HCT116 (cell line): ENCODE data around the gene NR1I3. TPM values are rescaled to one million over a fixed set of nuclear protein-coding genes. Genes with fewer than 3 reads are reported as not detected.

Experiments
- ATAC-seq: fragments of 200-7000 bp; cut with Tn5 transposase; 2 replicates; pipeline ENCODE4 v1.9.1; 2020; ENCODE audit warnings: mild to moderate bottlenecking, moderate library complexity
- BruUV-seq: library from RNA; stranded (reverse); fragments of 400-500 nt; replicated peaks from 2 replicates; lab custom pipeline; 2021; lab: Mats Ljungman, UMichigan
- CTCF ChIA-PET: fragments of 300-600 bp; sonication (Branson Sonifier 250); formaldehyde crosslinking; loops from one replicate; lab custom pipeline; 2021; ENCODE audit warnings: antibody characterized with exemption; lab: Charles Lee
- POLR2A ChIA-PET: fragments of 300-600, 350-600 bp; sonication (Branson Sonifier 250); formaldehyde crosslinking; loops from one replicate; lab custom pipeline; 2021; ENCODE audit warnings: antibody characterized with exemption; lab: Charles Lee
- RAD21 ChIA-PET, 2 experiments: fragments of 300-600 bp; sonication (Branson Sonifier 250); formaldehyde crosslinking; loops; one replicate each; lab custom pipeline; 2023; ENCODE audit warnings: low total read pairs in 2 of 2; ENCODE audit not compliant: uncharacterized antibody in 2 of 2, unreplicated experiment in 2 of 2, low non-redundant PET in 1 of 2; lab: Charles Lee
- DNase-seq: peaks from one replicate; pipeline ENCODE4 v3.0.0-alpha.2; 2010; ENCODE audit warnings: low read depth, low spot score
- H2AFZ ChIP-seq: fragments of 200-600 bp; shearing (Covaris generic), sonication (generic); 2 replicates; pipeline ENCODE4 v1.6.1; 2017; ENCODE audit warnings: low read depth, mixed run types, mixed read lengths, antibody characterized with exemption, low read length; ENCODE audit not compliant: poor library complexity, severe bottlenecking
- H3K27ac ChIP-seq: 2 replicates; pipeline ENCODE4 v1.5.1; 2012; ENCODE audit warnings: low read depth, low read length
- H3K27me3 ChIP-seq: fragments of 200-600 bp; sonication (generic); 2 replicates; pipeline ENCODE4 v1.6.1; 2016; ENCODE audit warnings: mixed run types, low read length, mixed read lengths; ENCODE audit not compliant: insufficient read depth
- H3K36me3 ChIP-seq, 2 experiments: fragments of 200-500 bp in 1 of 2; fragments of 200-600 bp in 1 of 2; sonication (Bioruptor generic) in 1 of 2; sonication (generic) in 1 of 2; 2 replicates each; pipeline versions ENCODE4 v1.5.1 to v1.6.1; 2014 to 2016; ENCODE audit warnings: low read length in 2 of 2, inconsistent platforms in 1 of 2, mixed read lengths in 1 of 2, mixed run types in 1 of 2; ENCODE audit not compliant: insufficient read depth in 2 of 2, control insufficient read depth in 1 of 2
- H3K4me1 ChIP-seq, 2 experiments: fragments of 200-600 bp in 1 of 2; sonication (generic) in 1 of 2; 2 replicates each; pipeline versions ENCODE4 v1.5.1 to v1.6.1; 2012 to 2017; ENCODE audit warnings: low read length in 2 of 2, inconsistent platforms in 1 of 2, mild to moderate bottlenecking in 1 of 2, mixed read lengths in 1 of 2, mixed run types in 1 of 2, moderate library complexity in 1 of 2; ENCODE audit not compliant: insufficient read depth in 2 of 2, control insufficient read depth in 1 of 2
- H3K4me2 ChIP-seq: fragments of 200-600 bp; sonication (generic); 2 replicates; pipeline ENCODE4 v1.6.1; 2017; ENCODE audit warnings: mixed run types, low read length, mixed read lengths
- H3K4me3 ChIP-seq, 2 experiments: fragments of 200-600 bp in 1 of 2; sonication (generic) in 1 of 2; replicated peaks in 1 of 2; 2 replicates each; pipeline ENCODE4 v1.5.1; 2011 to 2016; ENCODE audit warnings: low read length in 2 of 2, control low read depth in 1 of 2, low read depth in 1 of 2, mild to moderate bottlenecking in 1 of 2, mixed read lengths in 1 of 2, mixed run types in 1 of 2
- H3K79me2 ChIP-seq: fragments of 200-600 bp; sonication (generic); 2 replicates; pipeline ENCODE4 v1.6.1; 2017; ENCODE audit warnings: mild to moderate bottlenecking, mixed run types, low read length, moderate library complexity, mixed read lengths; ENCODE audit not compliant: insufficient read depth
- H3K9ac ChIP-seq: fragments of 200-600 bp; sonication (generic); 2 replicates; pipeline ENCODE4 v1.6.1; 2016; ENCODE audit warnings: low read length, mixed read lengths
- H3K9me2 ChIP-seq: fragments of 200-600 bp; sonication (generic), shearing (Covaris generic); 2 replicates; pipeline ENCODE4 v1.6.1; 2017; ENCODE audit warnings: mixed run types, mild to moderate bottlenecking, moderate library complexity; ENCODE audit not compliant: insufficient read depth
- H3K9me3 ChIP-seq, 2 experiments: fragments of 200-500 bp in 1 of 2; fragments of 200-600 bp in 1 of 2; sonication (Bioruptor generic) in 1 of 2; sonication (generic) in 1 of 2; 2 replicates each; pipeline ENCODE4 v1.6.1; 2014 to 2017; ENCODE audit warnings: low read length in 2 of 2, mixed read lengths in 2 of 2, inconsistent platforms in 1 of 2, low read depth in 1 of 2, mild to moderate bottlenecking in 1 of 2, mixed run types in 1 of 2, moderate library complexity in 1 of 2; ENCODE audit not compliant: control insufficient read depth in 1 of 2, insufficient read depth in 1 of 2
- H4K20me1 ChIP-seq: fragments of 200-600 bp; sonication (generic), shearing (Covaris generic); 2 replicates; pipeline ENCODE4 v1.6.1; 2017; ENCODE audit warnings: mixed run types, mild to moderate bottlenecking, moderate library complexity; ENCODE audit not compliant: insufficient read depth
- CEBPB ChIP-seq: IDR thresholded peaks from 2 replicates; pipeline ENCODE4 v1.6.1; 2012; ENCODE audit warnings: low read depth
- CTCF ChIP-seq, 3 experiments: fragments of 200-600 bp in 1 of 3; sonication (generic) in 1 of 3; IDR thresholded peaks in 2 of 3; conservative IDR thresholded peaks in 1 of 3; 2 replicates each; pipeline ENCODE4 v1.5.1; 2012 to 2017; ENCODE audit warnings: low read depth in 2 of 3, low read length in 2 of 3, antibody characterized with exemption in 1 of 3, borderline replicate concordance in 1 of 3, control low read depth in 1 of 3, mild to moderate bottlenecking in 1 of 3, mixed read lengths in 1 of 3, mixed run types in 1 of 3, moderate library complexity in 1 of 3; ENCODE audit not compliant: insufficient read depth in 1 of 3
- EGR1 ChIP-seq: IDR thresholded peaks from 2 replicates; pipeline ENCODE4 v1.6.1; 2012; ENCODE audit warnings: low read depth
- ELF1 ChIP-seq: IDR thresholded peaks from 2 replicates; pipeline ENCODE4 v1.6.1; 2012; ENCODE audit warnings: low read depth, borderline replicate concordance
- EZH2phosphoT487 ChIP-seq: fragments of 200-600 bp; IDR thresholded peaks from 2 replicates; pipeline ENCODE4 v1.6.1; 2018; ENCODE audit warnings: antibody characterized with exemption, borderline replicate concordance
- FOSL1 ChIP-seq: IDR thresholded peaks from 2 replicates; pipeline ENCODE4 v1.6.1; 2012; ENCODE audit warnings: low read depth
- JUND ChIP-seq: IDR thresholded peaks from 2 replicates; pipeline ENCODE4 v1.6.1; 2012
- MAX ChIP-seq: IDR thresholded peaks from 2 replicates; pipeline ENCODE4 v1.6.1; 2012
- POLR2A ChIP-seq: IDR thresholded peaks from 2 replicates; pipeline ENCODE4 v1.7.0; 2011; ENCODE audit warnings: borderline replicate concordance; ENCODE audit not compliant: insufficient read depth, insufficient read length; ENCODE audit errors: extremely low read depth
- POLR2AphosphoS5 ChIP-seq: IDR thresholded peaks from 2 replicates; pipeline ENCODE4 v1.6.1; 2011; ENCODE audit warnings: mild to moderate bottlenecking, low read depth, low read length, moderate library complexity
- RAD21 ChIP-seq: IDR thresholded peaks from 2 replicates; pipeline ENCODE4 v1.6.1; 2012; ENCODE audit warnings: low read depth, mild to moderate bottlenecking
- REST ChIP-seq: IDR thresholded peaks from 2 replicates; pipeline ENCODE4 v1.6.1; 2012; ENCODE audit warnings: low read depth
- SIN3A ChIP-seq: IDR thresholded peaks from 2 replicates; pipeline ENCODE4 v1.6.1; 2012; ENCODE audit warnings: low read depth
- SRF ChIP-seq: IDR thresholded peaks from 2 replicates; pipeline ENCODE4 v1.6.1; 2012; ENCODE audit warnings: low read depth
- TCF7L2 ChIP-seq: IDR thresholded peaks from 2 replicates; pipeline ENCODE4 v1.7.0; 2011; ENCODE audit warnings: borderline replicate concordance, inconsistent platforms; ENCODE audit not compliant: insufficient read depth, insufficient read length; ENCODE audit errors: extremely low read depth
- YY1 ChIP-seq: IDR thresholded peaks from 2 replicates; pipeline ENCODE4 v1.6.1; 2011; ENCODE audit warnings: low read length, low read depth, moderate library complexity, mild to moderate bottlenecking; ENCODE audit not compliant: insufficient replicate concordance; ENCODE audit errors: extremely low read depth
- ZFX ChIP-seq: fragments of 450-650 bp; IDR thresholded peaks from 2 replicates; pipeline ENCODE4 v1.6.1; 2017
- ZNF274 ChIP-seq: fragments of 200-500 bp; sonication (Bioruptor generic); IDR thresholded peaks from 2 replicates; pipeline ENCODE4 v1.6.1; 2014; ENCODE audit warnings: mild to moderate bottlenecking, low read depth, low read length, inconsistent platforms
- intact Hi-C: fragments of 100-400 bp; cut with micrococcal nuclease; formaldehyde crosslinking; loops from 2 replicates; pipeline ENCODE4 v1.10.0; 2022
- total RNA-seq: library from RNA; stranded (reverse); gene quantifications from one replicate; pipeline ENCODE4 v1.2.1, GENCODE V29; 2021; ENCODE audit not compliant: unreplicated experiment
- TF ChIP-seq, protein P1 (sequence below): IDR thresholded peaks from 2 replicates; pipeline ENCODE4 v1.6.1; 2011; ENCODE audit warnings: mild to moderate bottlenecking, low read length, moderate library complexity; ENCODE audit not compliant: insufficient replicate concordance; ENCODE audit errors: extremely low read depth
- TF ChIP-seq, protein P2 (sequence below): IDR thresholded peaks from 2 replicates; pipeline ENCODE4 v1.6.1; 2012

The NR1I3 gene
- total RNA-seq, 1 experiment from 2014 or later, result not detected

- RAD21 ChIA-PET, result no interaction called here
- H3K9ac ChIP-seq, result no peak overlapping the region
- no peak overlapping the region for H3K4me3 ChIP-seq
- DNase-seq (no peak), ATAC-seq (no peak)
- no peaks in the 10 kb centered on the region for H3K27me3 ChIP-seq
- no TSS peak for BruUV-seq
- peaks cover 12 to 24% of the 10 kb centered on the region in 2 experiments for H3K4me1 ChIP-seq
- H4K20me1 ChIP-seq, result no peaks in the 10 kb centered on the region
- H3K36me3 ChIP-seq, result no peaks in the 10 kb centered on the region
- no peak overlapping the region for H3K4me2 ChIP-seq
- TF ChIP-seq REST (no peak), POLR2AphosphoS5 (no peak), JUND (no peak), CEBPB (no peak), SIN3A (no peak), ZFX (no peak), EGR1 (no peak), CTCF (IDR thresholded peaks at IDR 0.05 in 2 of 3, conservative IDR thresholded peaks at IDR 0.05 in 1 of 3; ENCODE audit: borderline replicate concordance in 1 of 3, insufficient read depth in 1 of 3, low read depth in 2 of 3, low read length in 2 of 3) (no peak), ZNF274 (no peak), SRF (no peak), FOSL1 (no peak), EZH2phosphoT487 (no peak), YY1 (no peak), POLR2A (no peak), RAD21 (no peak), MAX (no peak), ELF1 (no peak), TCF7L2 (no peak)
- TF ChIP-seq, protein P1, sequence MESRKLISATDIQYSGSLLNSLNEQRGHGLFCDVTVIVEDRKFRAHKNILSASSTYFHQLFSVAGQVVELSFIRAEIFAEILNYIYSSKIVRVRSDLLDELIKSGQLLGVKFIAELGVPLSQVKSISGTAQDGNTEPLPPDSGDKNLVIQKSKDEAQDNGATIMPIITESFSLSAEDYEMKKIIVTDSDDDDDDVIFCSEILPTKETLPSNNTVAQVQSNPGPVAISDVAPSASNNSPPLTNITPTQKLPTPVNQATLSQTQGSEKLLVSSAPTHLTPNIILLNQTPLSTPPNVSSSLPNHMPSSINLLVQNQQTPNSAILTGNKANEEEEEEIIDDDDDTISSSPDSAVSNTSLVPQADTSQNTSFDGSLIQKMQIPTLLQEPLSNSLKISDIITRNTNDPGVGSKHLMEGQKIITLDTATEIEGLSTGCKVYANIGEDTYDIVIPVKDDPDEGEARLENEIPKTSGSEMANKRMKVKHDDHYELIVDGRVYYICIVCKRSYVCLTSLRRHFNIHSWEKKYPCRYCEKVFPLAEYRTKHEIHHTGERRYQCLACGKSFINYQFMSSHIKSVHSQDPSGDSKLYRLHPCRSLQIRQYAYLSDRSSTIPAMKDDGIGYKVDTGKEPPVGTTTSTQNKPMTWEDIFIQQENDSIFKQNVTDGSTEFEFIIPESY, result no peak
- TF ChIP-seq, protein P2, sequence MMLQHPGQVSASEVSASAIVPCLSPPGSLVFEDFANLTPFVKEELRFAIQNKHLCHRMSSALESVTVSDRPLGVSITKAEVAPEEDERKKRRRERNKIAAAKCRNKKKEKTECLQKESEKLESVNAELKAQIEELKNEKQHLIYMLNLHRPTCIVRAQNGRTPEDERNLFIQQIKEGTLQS, result no peak
- POLR2A ChIA-PET, result no interaction called here
- H3K27ac ChIP-seq, result no peak overlapping the region
- H3K9me2 ChIP-seq, result no peaks in the 10 kb centered on the region
- H3K9me3 ChIP-seq, result no peaks in the 10 kb centered on the region
- CTCF ChIA-PET, result interaction anchor here (1.2 kb wide), 1 partner anchor 20 kb away, joined by 3 read pairs; no protein-coding TSS in a partner anchor
- no peaks in the 10 kb centered on the region for H3K79me2 ChIP-seq
- no peak overlapping the region for H2AFZ ChIP-seq
- intact Hi-C loops, result no loop called here
Measured at GRCh38 chr1:161185282-161185682, 52.7 kb downstream of the NR1I3 start.
